Measurements from ENCODE around the gene MSX2. TPM values are rescaled to one million over a fixed set of nuclear protein-coding genes. Genes with fewer than 3 reads are reported as not detected.
A peak's percentile ranks its signal among the peaks of the same experiment; 100 is the strongest.

Gene MSX2
- total RNA-seq, 1 donor from 2014 or later, result 85.2 TPM

DNA sequence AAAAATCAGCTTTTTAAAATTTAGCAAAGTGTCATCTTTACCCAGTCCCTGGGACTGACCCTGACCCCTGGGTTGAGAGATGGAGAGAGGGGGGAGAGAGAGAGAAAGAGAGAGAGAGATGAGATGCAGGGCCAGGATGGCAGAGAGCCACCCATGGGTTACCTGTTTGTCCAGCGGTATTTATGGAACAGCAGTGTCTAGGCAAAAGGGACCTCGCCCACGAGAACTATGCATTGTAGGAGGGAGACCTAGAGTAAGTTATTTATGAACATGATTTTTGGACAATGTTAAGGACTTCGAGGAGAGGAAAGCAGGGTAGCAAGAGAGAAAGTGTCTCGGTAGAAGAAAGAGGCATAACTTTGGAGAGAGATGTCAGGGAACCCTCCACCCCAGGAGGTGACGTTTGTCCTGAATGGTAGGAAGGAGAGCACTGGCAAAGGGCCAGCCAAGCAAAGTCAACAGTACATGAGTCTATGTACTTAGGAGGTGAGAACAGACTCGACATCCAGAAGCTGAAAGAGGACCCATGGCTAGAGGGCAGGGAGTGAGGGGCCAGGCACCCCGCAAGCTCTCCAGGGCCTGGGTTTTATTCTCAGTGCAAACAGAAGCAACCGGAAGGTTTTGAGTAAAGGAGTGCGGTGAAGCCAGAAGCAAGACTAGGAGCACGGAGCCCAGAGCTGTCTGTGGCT is 30.5 kb upstream of the MSX2 start:
- peaks cover under 1% of the 10 kb centered on the region for H3K27me3 Mint-ChIP-seq (ENCODE audit: low read depth)

DNA sequence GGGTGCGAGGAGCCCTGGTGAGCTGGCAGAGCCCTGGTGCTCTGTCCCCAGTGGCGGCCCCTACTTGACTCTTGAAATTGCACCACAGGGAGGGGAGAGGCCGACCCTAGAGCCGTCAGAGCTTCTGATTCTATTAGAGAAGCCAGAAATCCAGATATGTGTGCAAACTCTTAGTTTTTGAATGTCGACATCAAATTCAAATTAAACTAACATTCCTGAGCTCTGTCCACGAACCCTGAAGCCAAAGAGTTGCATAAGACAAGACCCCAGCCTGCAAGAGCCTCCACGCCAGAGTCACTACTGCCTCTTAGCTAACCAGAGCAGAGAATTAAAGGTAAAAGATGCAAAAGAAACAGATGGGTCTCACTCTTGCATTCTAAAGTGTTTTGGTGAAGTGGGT is 29.8 kb upstream of the MSX2 start:
- H3K9me3 Mint-ChIP-seq, result no peaks in the 10 kb centered on the region
- TF ChIP-seq, protein P1, sequence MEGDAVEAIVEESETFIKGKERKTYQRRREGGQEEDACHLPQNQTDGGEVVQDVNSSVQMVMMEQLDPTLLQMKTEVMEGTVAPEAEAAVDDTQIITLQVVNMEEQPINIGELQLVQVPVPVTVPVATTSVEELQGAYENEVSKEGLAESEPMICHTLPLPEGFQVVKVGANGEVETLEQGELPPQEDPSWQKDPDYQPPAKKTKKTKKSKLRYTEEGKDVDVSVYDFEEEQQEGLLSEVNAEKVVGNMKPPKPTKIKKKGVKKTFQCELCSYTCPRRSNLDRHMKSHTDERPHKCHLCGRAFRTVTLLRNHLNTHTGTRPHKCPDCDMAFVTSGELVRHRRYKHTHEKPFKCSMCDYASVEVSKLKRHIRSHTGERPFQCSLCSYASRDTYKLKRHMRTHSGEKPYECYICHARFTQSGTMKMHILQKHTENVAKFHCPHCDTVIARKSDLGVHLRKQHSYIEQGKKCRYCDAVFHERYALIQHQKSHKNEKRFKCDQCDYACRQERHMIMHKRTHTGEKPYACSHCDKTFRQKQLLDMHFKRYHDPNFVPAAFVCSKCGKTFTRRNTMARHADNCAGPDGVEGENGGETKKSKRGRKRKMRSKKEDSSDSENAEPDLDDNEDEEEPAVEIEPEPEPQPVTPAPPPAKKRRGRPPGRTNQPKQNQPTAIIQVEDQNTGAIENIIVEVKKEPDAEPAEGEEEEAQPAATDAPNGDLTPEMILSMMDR (IDR thresholded peaks at IDR 0.05; ENCODE audit: unreplicated experiment), result no peak
- H3K4me3 Mint-ChIP-seq, result no peak overlapping the region
- H3K36me3 Mint-ChIP-seq, result no peaks in the 10 kb centered on the region
- peaks cover 38% of the 10 kb centered on the region for H3K4me1 Mint-ChIP-seq
- H3K27ac Mint-ChIP-seq, result no peak overlapping the region
- no peaks in the 10 kb centered on the region for H3K27me3 Mint-ChIP-seq (ENCODE audit: low read depth)
- no peak for DNase-seq (ENCODE audit: low spot score in 2 of 2, unreplicated experiment in 2 of 2)

More for the DNA sequence above, 30.5 kb upstream of the MSX2 start:
- TF ChIP-seq, protein P1 (IDR thresholded peaks at IDR 0.05; ENCODE audit: unreplicated experiment), result no peak
- Mint-ChIP-seq H3K27ac (no peak overlapping the region), H3K4me3 (no peak overlapping the region), H3K36me3 (no peaks in the 10 kb centered on the region), H3K4me1 (peaks cover 35% of the 10 kb centered on the region), H3K9me3 (no peaks in the 10 kb centered on the region)
- DNase-seq (ENCODE audit: low spot score in 2 of 2, unreplicated experiment in 2 of 2), result no peak

DNA sequence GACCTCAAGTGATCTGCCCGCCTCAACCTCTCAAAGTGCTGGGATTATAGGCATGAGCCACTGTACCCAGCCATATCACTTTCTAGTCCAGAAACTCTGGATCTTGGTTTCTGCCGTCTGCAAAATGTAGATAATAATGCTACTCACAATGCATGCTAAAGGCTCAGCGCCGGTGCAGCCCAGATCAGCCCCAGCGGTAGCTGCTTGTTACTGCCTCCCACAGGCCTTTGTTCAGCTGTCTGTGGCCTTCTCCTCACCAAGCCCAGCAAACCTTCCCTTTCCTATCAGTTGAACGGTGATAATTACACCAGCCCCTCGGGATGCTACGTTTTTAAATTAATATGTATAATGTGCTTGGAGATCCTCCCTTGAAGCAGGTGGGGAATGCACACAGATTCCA is 26.2 kb upstream of the MSX2 start:
- Mint-ChIP-seq H3K4me1 (peaks cover 19% of the 10 kb centered on the region), H3K9me3 (no peaks in the 10 kb centered on the region), H3K27ac (no peak overlapping the region), H3K36me3 (no peaks in the 10 kb centered on the region), H3K4me3 (no peak overlapping the region), H3K27me3 (ENCODE audit: low read depth) (no peaks in the 10 kb centered on the region)
- TF ChIP-seq, protein P1 (IDR thresholded peaks at IDR 0.05; ENCODE audit: unreplicated experiment), result no peak
- DNase-seq (ENCODE audit: low spot score in 2 of 2, unreplicated experiment in 2 of 2), result no peak

DNA sequence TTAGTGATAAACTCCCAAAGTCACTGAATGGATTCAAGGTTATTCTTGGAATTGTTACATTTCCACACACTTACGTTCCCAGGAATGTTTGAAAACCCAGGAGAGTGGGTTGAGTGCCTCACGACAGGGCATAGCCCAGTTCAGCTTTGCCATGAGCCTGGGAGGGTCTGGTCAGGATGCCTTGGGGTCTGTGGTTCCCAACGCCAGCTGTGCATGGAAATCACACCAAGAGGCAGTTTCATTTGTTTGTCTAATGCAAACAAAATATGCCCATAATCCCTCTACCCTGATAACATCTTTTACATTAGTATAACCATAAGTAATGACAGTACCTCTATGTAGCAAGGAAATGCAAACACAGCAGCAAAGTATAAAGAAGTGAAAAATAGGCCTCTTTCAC is 25.3 kb upstream of the MSX2 start:
- Mint-ChIP-seq H3K36me3 (no peaks in the 10 kb centered on the region), H3K9me3 (no peaks in the 10 kb centered on the region), H3K27ac (no peak overlapping the region), H3K4me1 (peaks cover 9% of the 10 kb centered on the region), H3K4me3 (no peak overlapping the region), H3K27me3 (ENCODE audit: low read depth) (no peaks in the 10 kb centered on the region)
- DNase-seq (ENCODE audit: low spot score in 2 of 2, unreplicated experiment in 2 of 2), result no peak
- TF ChIP-seq, protein P1 (IDR thresholded peaks at IDR 0.05; ENCODE audit: unreplicated experiment), result no peak

DNA sequence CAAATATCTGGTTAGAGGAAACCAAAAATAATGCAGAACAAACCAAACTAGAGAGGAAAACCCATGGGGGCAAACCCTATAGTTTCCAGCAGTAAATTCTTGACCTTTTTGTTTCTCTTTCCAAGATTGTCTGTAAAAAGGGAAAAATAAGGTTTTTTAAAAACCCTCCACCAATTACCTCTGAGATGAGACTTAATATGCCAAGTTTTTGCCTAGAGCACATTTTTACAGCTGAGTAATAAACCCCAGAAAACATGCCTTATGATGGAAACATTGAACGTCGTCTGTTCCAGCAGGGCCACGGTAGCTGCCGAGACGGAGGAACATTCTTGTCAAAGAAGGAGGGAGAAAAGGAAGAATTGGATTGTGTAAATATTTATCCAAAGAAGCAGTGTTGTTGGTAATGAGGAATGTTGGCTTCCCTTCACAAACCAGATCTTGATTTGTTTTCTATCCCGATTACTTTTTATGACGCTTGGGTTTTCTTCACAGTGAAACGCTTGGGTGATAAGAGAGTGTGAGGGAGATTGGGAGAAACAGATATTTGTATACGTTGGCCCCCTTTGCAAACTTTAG is 17.3 kb upstream of the MSX2 start:
- Mint-ChIP-seq H3K4me3 (no peak overlapping the region), H3K36me3 (no peaks in the 10 kb centered on the region), H3K27ac (peak overlapping the region; percentile 1), H3K4me1 (peaks cover 19% of the 10 kb centered on the region), H3K9me3 (no peaks in the 10 kb centered on the region), H3K27me3 (ENCODE audit: low read depth) (no peaks in the 10 kb centered on the region)
- no peak for DNase-seq (ENCODE audit: low spot score in 2 of 2, unreplicated experiment in 2 of 2)
- TF ChIP-seq, protein P1 (IDR thresholded peaks at IDR 0.05; ENCODE audit: unreplicated experiment), result no peak

Data from mesothelial cell of epicardium (in vitro differentiated cells).